ENCODE data around the gene ASB16. TPM values are rescaled to one million over a fixed set of nuclear protein-coding genes. Genes with fewer than 3 reads are reported as not detected.

Gene ASB16
- polyA plus RNA-seq, 1 of the 3 experiments (the other 2 are of a cell fraction), result not detected

GRCh38 chr17:44167181-44167861, 3.2 kb upstream of the ASB16 start:
- Histone ChIP-seq H3K79me2 (ENCODE audit: insufficient read depth) (no peaks in the 10 kb centered on the region), H3K4me2 (no peak overlapping the region), H3K9me3 (no peaks in the 10 kb centered on the region), H3K4me3 (ENCODE audit: low read depth in 2 of 2, low read length in 1 of 2) (no peak overlapping the region), H3F3A (replicated peaks; ENCODE audit: insufficient read depth) (peaks cover 5% of the 10 kb centered on the region), H3K27ac (ENCODE audit: low read depth in 2 of 2, low read length in 1 of 2) (no peak overlapping the region), H2AFZ (ENCODE audit: low read depth) (no peak overlapping the region), H4K20me1 (ENCODE audit: insufficient read depth) (no peaks in the 10 kb centered on the region), H3K4me1 (ENCODE audit: control insufficient read depth in 1 of 2, insufficient read depth in 2 of 2, low read depth in 1 of 2, low read length in 1 of 2) (peaks cover 7 to 11% of the 10 kb centered on the region in 2 experiments; a peak in 1 of 4 replicates), H3K9ac (no peak overlapping the region), H3K9me2 (no peaks in the 10 kb centered on the region), H3K36me3 (replicated peaks in 1 of 2; ENCODE audit: control insufficient read depth in 1 of 2, insufficient read depth in 2 of 2, low read length in 1 of 2) (no peaks in the 10 kb centered on the region), H3K27me3 (ENCODE audit: insufficient read depth) (no peaks in the 10 kb centered on the region)
- no peak for DNase-seq
- WGBS (ENCODE audit: low lambda C conversion rate), result 91% methylated on average over 5 of the region's 7 CpGs
- POLR2A ChIA-PET, result interaction anchor here (1.4 to 1.9 kb wide), 2 partner anchors 25 to 84 kb away, joined by 4 to 6 read pairs; no protein-coding TSS in a partner anchor
- CTCF ChIA-PET, result interaction anchor here (0.8 to 2.9 kb wide), 9 partner anchors 8 to 259 kb away, joined by 3 to 31 read pairs (median 5); partner anchors contain the start of genes HROB and TMUB2
- TF ChIP-seq TAF1 (IDR thresholded peaks at IDR 0.05; ENCODE audit: borderline replicate concordance, low read depth, low read length), result no peak
- no peak for TF ChIP-seq TCF12 (IDR thresholded peaks at IDR 0.05)
- no peak for TF ChIP-seq GATA2 (CRISPR knock-in tag; IDR thresholded peaks at IDR 0.05)
- TF ChIP-seq RCOR1 (IDR thresholded peaks at IDR 0.05; ENCODE audit: low read length), result no peak
- TF ChIP-seq USF1 (IDR thresholded peaks at IDR 0.05; ENCODE audit: borderline replicate concordance, low read depth), result no peak
- no peak for TF ChIP-seq MEF2A (IDR thresholded peaks at IDR 0.05; ENCODE audit: borderline replicate concordance, low read depth)
- no peak for TF ChIP-seq FOXM1 (IDR thresholded peaks at IDR 0.05; ENCODE audit: low read depth)
- no peak for TF ChIP-seq REST (IDR thresholded peaks at IDR 0.05; ENCODE audit: low read depth, low read length)
- TF ChIP-seq ZBTB33 (IDR thresholded peaks at IDR 0.05; ENCODE audit: borderline replicate concordance, low read depth), result no peak
- no peak for TF ChIP-seq RAD21 (IDR thresholded peaks at IDR 0.05; ENCODE audit: low read length)
- no peak for TF ChIP-seq CTCF (IDR thresholded peaks at IDR 0.05)
- TF ChIP-seq POLR2AphosphoS5 (IDR thresholded peaks at IDR 0.05; ENCODE audit: low read depth, low read length), result no peak
- TF ChIP-seq GABPA (IDR thresholded peaks at IDR 0.05; ENCODE audit: low read depth), result no peak
- TF ChIP-seq RFX5 (IDR thresholded peaks at IDR 0.05; ENCODE audit: low read length), result no peak
- TF ChIP-seq SIN3A (IDR thresholded peaks at IDR 0.05; ENCODE audit: borderline replicate concordance, low read depth, low read length), result no peak
- no peak for TF ChIP-seq EZH2phosphoT487 (IDR thresholded peaks at IDR 0.05; ENCODE audit: borderline replicate concordance, low read depth)
- TF ChIP-seq EP300 (IDR thresholded peaks at IDR 0.05; ENCODE audit: borderline replicate concordance in 1 of 2, low read depth in 1 of 2, low read length in 1 of 2), result no peak
- no peak for TF ChIP-seq USF2 (IDR thresholded peaks at IDR 0.05; ENCODE audit: borderline replicate concordance, low read depth, low read length)

Measured in SK-N-SH (cell line).